ENCODE measurements around the gene CCDC188. TPM values are rescaled to one million over a fixed set of nuclear protein-coding genes. Genes with fewer than 3 reads are reported as not detected.

CCDC188 gene
- total and polyA plus RNA-seq, 9 of the 15 experiments (the other 6 are each of a cell fraction or from before 2014, with no cell fraction given): not detected

GRCh38 chr22:20149257-20150250, 1.3 kb downstream of the CCDC188 start (continued):
- TF ChIP-seq ZBTB40 (IDR thresholded peaks at IDR 0.05) (no peak), ZBTB40 (CRISPR knock-in tag; IDR thresholded peaks at IDR 0.05) (no peak), RUNX1 (IDR thresholded peaks at IDR 0.05; ENCODE audit: low read depth) (no peak), RB1 (IDR thresholded peaks at IDR 0.05; ENCODE audit: low read depth) (no peak), POLR2G (IDR thresholded peaks at IDR 0.05; ENCODE audit: low read depth, low read length) (peak; percentile 50; the same call in 1 of the 2 replicates)
